HT-29 (cell line): Measurements from ENCODE around the gene DGKB. TPM values are rescaled to one million over a fixed set of nuclear protein-coding genes. Genes with fewer than 3 reads are reported as not detected.

ENCODE experiments used
- DNase-seq: peaks from one replicate; pipeline ENCODE4 v3.0.0-alpha.2; 2015; ENCODE audit warnings: low spot score
- total RNA-seq: library from RNA; depleted of rRNA; stranded (reverse); fragments of >200 nt; shearing (Covaris generic); gene quantifications from 2 replicates; pipeline ENCODE4 v1.2.3, GENCODE V29; 2014

DGKB gene
- total RNA-seq, 1 experiment from 2014 or later: 0.41 TPM

GRCh38 chr7:14861456-14861855 lies 41.1 kb downstream of the DGKB start:
- no peak for DNase-seq

DNA sequence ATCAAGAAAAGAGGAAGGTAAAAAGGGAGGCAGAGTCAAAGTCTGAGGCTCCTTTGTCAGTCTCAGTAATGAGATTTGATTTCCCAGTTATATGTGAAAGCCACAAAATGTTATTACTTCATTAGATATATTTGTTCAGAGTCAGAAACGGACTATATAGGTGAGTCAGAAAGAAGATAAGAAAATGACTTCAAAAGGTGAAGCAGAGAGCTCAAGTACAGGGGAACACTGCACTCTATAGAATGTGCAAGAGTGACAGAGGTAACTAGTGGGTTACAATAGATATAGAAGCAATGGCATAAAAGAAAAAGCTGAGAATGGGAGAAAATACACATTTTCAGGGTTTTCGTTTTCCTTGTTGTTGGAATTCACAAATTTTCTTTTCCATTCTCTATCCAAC lies 43.3 kb downstream of the DGKB start:
- no peak for DNase-seq

DNA sequence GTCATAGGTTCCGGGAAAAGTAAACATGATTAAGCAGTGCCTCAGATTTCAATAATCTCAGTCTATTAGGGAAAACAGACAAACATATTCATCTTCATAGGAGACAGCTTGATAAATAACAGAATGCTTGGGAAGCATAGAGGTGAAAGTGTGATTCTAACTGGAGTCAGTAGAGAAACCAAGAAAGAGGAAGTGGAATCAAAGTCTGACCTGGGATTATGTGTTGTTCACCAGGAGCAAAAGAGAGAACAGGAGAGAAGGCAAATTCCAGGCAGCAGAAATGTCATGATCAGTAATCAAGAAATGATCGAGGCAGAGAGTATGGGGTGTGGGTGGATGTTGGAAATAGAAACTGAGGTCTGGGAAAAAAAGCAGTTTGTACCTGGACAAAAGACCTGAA lies 43.7 kb downstream of the DGKB start:
- peak; percentile 59 for DNase-seq

- no peak for DNase-seq
These were observed 44.1 kb downstream of the DGKB start for GRCh38 chr7:14858410-14858809.

DNA sequence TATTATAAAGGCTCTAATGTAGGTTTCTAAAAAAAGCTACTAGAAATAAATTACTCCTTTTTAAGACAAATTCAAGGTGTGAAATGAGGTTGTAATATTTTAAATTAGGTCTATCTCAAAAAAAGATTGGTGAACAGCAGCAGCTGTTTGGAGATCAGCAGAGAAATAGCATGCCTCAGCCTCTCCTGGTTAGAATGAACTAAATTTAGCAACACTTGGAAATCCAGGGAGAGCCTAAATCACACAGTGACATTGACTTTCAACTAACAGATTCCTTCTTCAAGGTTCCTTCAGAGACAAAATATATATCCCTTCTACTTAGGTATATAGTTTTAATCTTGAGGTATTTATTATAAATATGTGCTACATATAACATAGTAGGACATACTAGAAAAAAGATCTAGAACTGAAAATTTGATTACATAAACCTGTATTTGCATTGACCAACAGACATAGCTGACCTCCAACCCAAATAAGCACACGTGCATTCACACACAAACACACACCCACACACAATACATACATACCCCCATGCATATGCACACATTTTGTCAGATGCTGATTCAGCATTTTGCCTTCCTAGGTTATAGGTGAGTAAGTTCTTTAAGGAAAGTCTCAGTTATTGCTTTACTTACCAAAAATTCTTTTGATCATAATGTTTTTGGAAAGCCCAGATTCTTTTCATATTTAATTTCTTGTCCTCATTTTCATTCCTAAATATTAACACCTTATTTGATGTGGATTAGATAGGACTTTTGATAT lies 47.3 kb downstream of the DGKB start:
- DNase-seq: no peak

GRCh38 chr7:14854471-14854870 lies 48.1 kb downstream of the DGKB start:
- no peak for DNase-seq

DNA sequence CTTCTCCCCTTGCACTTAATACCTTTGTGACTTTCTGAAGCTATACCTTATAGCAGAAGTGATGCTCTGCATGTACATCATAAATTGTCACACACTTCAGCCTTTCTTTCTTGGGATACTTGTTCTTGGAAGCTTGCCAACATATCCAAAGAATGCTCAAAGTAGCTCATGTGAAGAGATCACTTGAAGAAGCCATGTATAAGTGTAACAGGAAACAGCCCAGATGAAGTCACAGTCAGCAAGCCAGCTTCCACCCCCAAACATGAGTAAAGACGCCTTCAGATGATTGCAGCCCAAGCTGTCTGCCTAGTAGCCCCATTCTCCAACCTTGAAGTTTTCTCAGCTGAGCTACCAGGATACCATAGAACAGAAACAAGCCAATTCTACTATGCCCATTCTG lies 50.9 kb downstream of the DGKB start:
- no peak for DNase-seq

GRCh38 chr7:14850039-14850438 lies 52.5 kb downstream of the DGKB start:
- DNase-seq: no peak

DNA sequence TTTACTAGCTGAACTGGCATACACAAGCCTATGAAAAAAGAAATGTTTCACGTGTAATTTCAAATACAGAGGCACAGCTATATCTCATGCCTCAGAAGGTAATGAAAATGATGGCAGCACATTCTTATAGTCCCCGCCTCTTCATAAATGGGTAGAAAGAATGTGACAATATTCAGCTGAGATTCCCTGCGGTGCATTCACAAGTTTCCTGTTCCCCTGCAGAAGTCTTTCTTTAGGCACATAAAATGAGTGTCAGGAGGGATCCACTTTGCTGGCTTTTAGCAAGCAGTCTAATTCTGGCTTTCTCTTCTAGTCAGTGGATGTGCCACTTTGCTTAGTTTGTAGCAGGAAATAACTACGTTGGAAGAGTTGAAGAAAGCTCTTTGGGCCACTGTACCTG lies 56.1 kb downstream of the DGKB start:
- DNase-seq: no peak

GRCh38 chr7:14843755-14844154 lies 58.8 kb downstream of the DGKB start:
- no peak for DNase-seq

DNA sequence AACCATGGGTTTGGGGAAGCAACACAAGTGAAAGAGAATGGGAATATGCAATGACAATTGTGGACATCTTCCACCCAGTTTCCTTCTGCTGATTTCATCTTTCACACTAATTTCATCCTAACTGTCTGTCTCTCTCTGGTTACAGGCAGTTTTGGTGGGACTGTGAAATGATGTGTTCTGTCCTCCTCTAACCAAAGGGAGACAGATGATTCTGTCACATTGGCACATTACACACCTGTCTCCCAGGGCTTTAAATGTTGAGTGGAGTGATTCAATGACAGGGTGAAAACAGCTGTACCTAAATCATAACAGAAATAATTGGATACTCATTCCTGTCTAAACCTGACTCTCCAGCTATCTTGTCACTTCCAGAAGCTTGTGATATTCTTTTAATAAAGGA lies 60.0 kb downstream of the DGKB start:
- DNase-seq: no peak

GRCh38 chr7:14841869-14842268 lies 60.7 kb downstream of the DGKB start:
- DNase-seq: no peak

- no peak for DNase-seq
These were observed 61.5 kb downstream of the DGKB start for GRCh38 chr7:14841086-14841485.

DNA sequence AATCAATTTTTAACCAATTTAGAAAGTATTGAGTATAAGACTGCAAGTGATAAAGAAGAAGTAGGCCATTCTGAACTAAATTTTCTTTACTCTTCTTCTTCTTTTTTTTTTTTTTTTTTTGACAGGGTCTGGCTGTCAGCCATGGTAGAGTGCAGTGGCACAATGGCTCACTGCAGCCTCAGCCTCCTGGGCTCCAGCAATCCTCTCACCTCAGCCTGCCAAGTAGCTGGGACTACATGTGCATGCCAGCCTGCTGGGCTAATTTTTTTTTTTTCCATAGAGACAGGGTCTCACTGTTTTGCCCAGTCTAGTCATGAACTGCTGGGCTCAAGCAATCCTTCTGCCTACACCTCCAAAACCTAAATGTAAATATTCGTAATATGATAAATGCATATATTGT lies 63.2 kb downstream of the DGKB start:
- no peak for DNase-seq

DNA sequence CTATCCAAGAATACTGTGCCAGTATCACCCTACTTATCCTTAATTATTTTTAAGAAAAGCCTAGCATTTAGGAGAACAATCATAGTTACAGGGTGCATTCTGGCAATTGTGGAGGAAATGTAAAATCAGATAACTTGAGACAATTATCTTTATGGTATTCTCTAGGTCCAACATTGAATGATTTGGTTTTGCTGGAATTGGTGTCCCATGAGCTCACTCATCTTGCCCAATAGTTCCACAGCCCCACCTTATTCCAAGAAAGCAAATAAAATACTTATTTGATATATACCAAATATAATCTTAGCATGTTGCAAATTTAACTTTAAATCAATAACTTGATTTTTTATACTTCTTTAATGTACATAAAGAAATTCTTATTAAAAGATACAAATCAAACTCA lies 65.3 kb downstream of the DGKB start:
- DNase-seq: no peak

DNA sequence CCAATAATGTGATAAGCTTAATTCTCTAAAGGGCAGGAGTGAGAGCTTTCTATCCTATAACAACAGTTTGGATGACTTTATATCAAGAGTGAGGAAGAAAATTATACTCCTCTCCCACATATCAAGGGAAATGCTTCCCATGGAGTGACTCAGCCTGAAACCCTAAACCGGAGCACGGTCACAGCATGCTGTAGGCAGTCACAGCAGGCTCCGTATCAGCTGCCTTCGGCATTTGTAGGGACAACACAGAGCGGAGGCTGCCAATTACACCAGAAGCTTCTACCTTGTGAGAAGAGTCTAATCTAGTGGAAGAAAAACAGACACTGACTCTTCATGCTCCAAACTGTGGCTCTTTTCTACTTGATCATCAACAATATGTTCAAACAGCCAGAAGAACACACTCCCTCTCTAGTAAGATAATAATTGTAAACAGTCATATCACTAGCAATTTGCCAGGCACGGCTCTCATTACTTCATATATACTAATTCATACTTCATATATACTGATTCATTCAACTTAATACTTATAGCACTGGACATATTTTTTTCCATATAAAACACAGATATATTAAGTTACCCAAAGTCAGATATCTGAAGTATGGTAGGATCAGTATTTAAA lies 65.9 kb downstream of the DGKB start:
- DNase-seq: no peak

DNA sequence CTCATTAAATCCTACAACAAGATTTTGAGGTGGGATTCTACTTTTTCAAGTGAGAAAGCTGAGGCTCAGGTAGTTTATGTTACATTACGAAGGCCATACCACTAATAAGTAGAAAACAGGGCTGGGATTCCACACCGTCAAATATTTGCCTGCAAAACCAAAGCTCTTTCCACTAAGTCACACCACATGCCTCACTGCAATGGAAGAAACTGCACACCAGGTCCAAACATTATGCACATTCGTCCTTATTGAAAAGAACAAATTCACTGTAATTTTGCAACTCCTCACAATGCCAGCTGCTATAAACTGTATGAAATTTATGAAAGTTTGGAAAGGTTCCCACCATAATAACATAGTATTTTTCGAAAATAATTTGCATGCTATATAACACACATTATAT lies 66.5 kb downstream of the DGKB start:
- no peak for DNase-seq

- DNase-seq: no peak
These were observed 67.2 kb downstream of the DGKB start for GRCh38 chr7:14835384-14835783.

GRCh38 chr7:14834883-14835282 lies 67.7 kb downstream of the DGKB start:
- DNase-seq: no peak

DNA sequence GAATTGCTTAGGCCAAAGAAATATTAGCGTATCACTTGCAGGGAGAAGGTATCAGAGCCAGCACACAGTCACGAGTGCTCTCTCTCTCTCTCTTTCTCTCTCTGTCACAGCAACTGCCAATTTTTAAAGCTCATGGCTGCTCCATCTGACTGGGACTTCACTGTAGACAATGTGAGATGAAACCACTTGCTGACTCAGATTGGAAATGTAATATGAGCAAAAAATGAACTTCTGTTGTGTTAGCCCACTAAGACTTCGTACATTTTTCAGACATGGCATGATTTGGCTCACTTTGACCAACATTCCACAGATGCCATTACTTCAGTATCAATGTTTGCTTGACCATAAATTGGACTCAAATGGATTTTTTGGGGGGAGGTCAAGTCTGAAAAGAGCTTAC lies 68.1 kb downstream of the DGKB start:
- DNase-seq: no peak

DNA sequence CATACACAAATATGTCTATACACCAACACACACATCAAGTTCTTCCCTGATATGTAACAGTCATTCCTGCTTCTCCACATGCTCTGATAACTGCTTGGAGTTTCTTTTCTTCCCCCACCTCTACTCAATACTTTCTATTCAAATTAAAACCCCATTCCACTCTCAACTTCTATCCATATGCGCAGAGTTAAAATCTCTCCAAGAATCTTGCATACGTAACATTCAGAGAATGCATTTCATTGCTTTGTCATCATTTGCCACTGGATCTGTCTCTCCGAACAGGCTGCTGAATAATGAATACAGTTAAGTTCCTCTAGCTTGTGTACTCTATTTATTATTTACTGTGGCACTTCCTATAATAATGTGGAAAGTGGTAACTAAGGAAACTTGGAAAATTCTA lies 68.8 kb downstream of the DGKB start:
- no peak for DNase-seq

GRCh38 chr7:14828053-14828452 lies 74.5 kb downstream of the DGKB start:
- DNase-seq: no peak

- no peak for DNase-seq
These were observed 76.1 kb downstream of the DGKB start for GRCh38 chr7:14826426-14826825.

- no peak for DNase-seq
These were observed 76.6 kb downstream of the DGKB start for GRCh38 chr7:14825912-14826311.
